GM23338 (cell line): ENCODE results near the gene DNAH9. TPM values are rescaled to one million over a fixed set of nuclear protein-coding genes. Genes with fewer than 3 reads are reported as not detected.

ENCODE experiments used
- ATAC-seq: fragments of 200-7000 bp; cut with Tn5 transposase; 3 replicates; pipeline ENCODE4 v1.9.1; 2020
- DNase-seq: peaks from one replicate; pipeline ENCODE4 v3.0.0-alpha.2; 2015; ENCODE audit warnings: low spot score
- H2AFZ ChIP-seq: fragments of 200-600 bp; sonication (generic); 2 replicates; pipeline ENCODE4 v1.8.0; 2016; ENCODE audit warnings: antibody characterized with exemption, mild to moderate bottlenecking, moderate library complexity
- H3F3A ChIP-seq: fragments of 200-600 bp; sonication (generic); replicated peaks from 2 replicates; pipeline ENCODE4 v1.8.0; 2017; ENCODE audit warnings: antibody characterized with exemption, mixed run types, low read depth
- H3K27ac ChIP-seq: fragments of 200-600 bp; sonication (generic); 2 replicates; pipeline ENCODE4 v1.6.1; 2016; ENCODE audit warnings: low read depth
- H3K27me3 ChIP-seq: fragments of 200-600 bp; sonication (generic); 2 replicates; pipeline ENCODE4 v1.8.0; 2016; ENCODE audit warnings: mild to moderate bottlenecking, mixed run types, moderate library complexity; ENCODE audit not compliant: insufficient read depth
- H3K36me3 ChIP-seq: fragments of 200-600 bp; sonication (generic); 2 replicates; pipeline ENCODE4 v1.8.0; 2016; ENCODE audit warnings: mild to moderate bottlenecking; ENCODE audit not compliant: insufficient read depth
- H3K4me1 ChIP-seq: fragments of 200-600 bp; sonication (generic); 2 replicates; pipeline ENCODE4 v1.8.0; 2016; ENCODE audit warnings: mild to moderate bottlenecking, moderate library complexity; ENCODE audit not compliant: insufficient read depth
- H3K4me2 ChIP-seq: fragments of 200-600 bp; sonication (generic); 2 replicates; pipeline ENCODE4 v1.7.1; 2017; ENCODE audit warnings: mixed run types
- H3K4me3 ChIP-seq: fragments of 200-600 bp; sonication (generic); 2 replicates; pipeline ENCODE4 v1.6.1; 2016; ENCODE audit warnings: mixed run types
- H3K79me2 ChIP-seq: fragments of 200-600 bp; sonication (generic); replicated peaks from 2 replicates; pipeline ENCODE4 v1.8.0; 2017; ENCODE audit warnings: mild to moderate bottlenecking; ENCODE audit not compliant: insufficient read depth
- H3K9me2 ChIP-seq: fragments of 200-600 bp; sonication (generic); 2 replicates; pipeline ENCODE4 v1.8.0; 2017; ENCODE audit not compliant: insufficient read depth
- H4K20me1 ChIP-seq: fragments of 200-600 bp; sonication (generic); replicated peaks from 2 replicates; pipeline ENCODE4 v1.8.0; 2017; ENCODE audit warnings: mild to moderate bottlenecking; ENCODE audit not compliant: insufficient read depth
- H3K27ac Mint-ChIP-seq: 2 replicates; pipeline ENCODE4 v1.8.0; 2020; ENCODE audit warnings: inconsistent platforms, mild to moderate bottlenecking, moderate library complexity, mixed read lengths
- H3K27me3 Mint-ChIP-seq: 3 replicates; pipeline ENCODE4 v1.8.0; 2022; ENCODE audit warnings: low read depth, mild to moderate bottlenecking, moderate library complexity, mixed read lengths, inconsistent platforms; ENCODE audit not compliant: insufficient read depth, poor library complexity
- H3K36me3 Mint-ChIP-seq: 3 replicates; pipeline ENCODE4 v1.8.0; 2021; ENCODE audit warnings: low read depth, mild to moderate bottlenecking, inconsistent platforms, moderate library complexity, mixed read lengths
- H3K4me1 Mint-ChIP-seq: 3 replicates; pipeline ENCODE4 v1.8.0; 2020; ENCODE audit warnings: mild to moderate bottlenecking, inconsistent platforms, mixed read lengths
- H3K4me3 Mint-ChIP-seq: 3 replicates; pipeline ENCODE4 v1.8.0; 2021; ENCODE audit warnings: moderate library complexity, mild to moderate bottlenecking, inconsistent platforms, mixed read lengths
- H3K9me3 Mint-ChIP-seq: 3 replicates; pipeline ENCODE4 v1.8.0; 2020; ENCODE audit warnings: moderate library complexity, mild to moderate bottlenecking, inconsistent platforms, mixed read lengths
- CREB1 ChIP-seq: fragments of 250-450 bp; sonication (Bioruptor Pico); IDR thresholded peaks from 2 replicates; pipeline ENCODE4 v1.5.0; 2020; ENCODE audit warnings: low read depth, mild to moderate bottlenecking, moderate library complexity
- EZH2 ChIP-seq: fragments of 200-600 bp; sonication (generic); IDR thresholded peaks from one replicate; pipeline ENCODE4 v1.8.0; 2017; ENCODE audit warnings: antibody characterized with exemption, mild to moderate bottlenecking, low read depth; ENCODE audit not compliant: unreplicated experiment
- EZH2phosphoT487 ChIP-seq: fragments of 200-600 bp; sonication (generic); IDR thresholded peaks from one replicate; pipeline ENCODE4 v1.8.1; 2018; ENCODE audit warnings: antibody characterized with exemption; ENCODE audit not compliant: unreplicated experiment
- JUNB ChIP-seq: IDR thresholded peaks from one replicate; pipeline ENCODE4 v1.6.1; 2016; ENCODE audit warnings: antibody characterized with exemption; ENCODE audit not compliant: unreplicated experiment
- NANOG ChIP-seq: IDR thresholded peaks from 2 replicates; pipeline ENCODE4 v1.6.1; 2016; ENCODE audit warnings: antibody characterized with exemption, borderline replicate concordance
- POLR2AphosphoS5 ChIP-seq: IDR thresholded peaks from 2 replicates; pipeline ENCODE4 v1.6.1; 2016; ENCODE audit warnings: antibody characterized with exemption, low read depth
- REST ChIP-seq: IDR thresholded peaks from one replicate; pipeline ENCODE4 v1.6.1; 2018; ENCODE audit warnings: antibody characterized with exemption; ENCODE audit not compliant: unreplicated experiment
- STAT1 ChIP-seq: IDR thresholded peaks from one replicate; pipeline ENCODE4 v1.6.1; 2016; ENCODE audit warnings: antibody characterized with exemption; ENCODE audit not compliant: unreplicated experiment
- ZNF114 ChIP-seq: fragments of 250-450 bp; sonication (Bioruptor Pico); IDR thresholded peaks from 2 replicates; pipeline ENCODE4 v1.5.0; 2020; ENCODE audit warnings: mild to moderate bottlenecking, moderate library complexity
- ZNF331 ChIP-seq: fragments of 250-450 bp; sonication (Bioruptor Pico); IDR thresholded peaks from 2 replicates; pipeline ENCODE4 v1.5.0; 2020; ENCODE audit warnings: low read depth, mild to moderate bottlenecking, moderate library complexity
- polyA plus RNA-seq: library from polyadenylated mRNA; unstranded; fragments of >200 nt; fragmentation: Nextera tagmentation; extraction: Ambion mirVana; gene quantifications from 2 replicates; pipeline ENCODE4 v1.2.1, GENCODE V29; 2016
- total RNA-seq: library from RNA; depleted of rRNA; stranded (reverse); fragments of >200 nt; shearing (Covaris generic); gene quantifications from 2 replicates; pipeline ENCODE4 v1.2.3, GENCODE V29; 2014
- TF ChIP-seq, protein P1 (sequence below): fragments of 250-450 bp; sonication (Bioruptor Pico); IDR thresholded peaks from 2 replicates; pipeline ENCODE4 v1.5.0; 2020; ENCODE audit warnings: mild to moderate bottlenecking, moderate library complexity
- TF ChIP-seq, protein P2 (sequence below), 2 experiments: fragments of 200-600 bp in 1 of 2; sonication (generic) in 1 of 2; conservative IDR thresholded peaks; 2 replicates each; pipeline versions ENCODE4 v1.5.1 to v1.6.1; 2016 to 2017; ENCODE audit warnings: antibody characterized with exemption in 2 of 2, low read depth in 2 of 2, mild to moderate bottlenecking in 2 of 2, moderate library complexity in 1 of 2

The DNAH9 gene
- total and polyA plus RNA-seq, 2 experiments from 2014 or later = not detected

DNA sequence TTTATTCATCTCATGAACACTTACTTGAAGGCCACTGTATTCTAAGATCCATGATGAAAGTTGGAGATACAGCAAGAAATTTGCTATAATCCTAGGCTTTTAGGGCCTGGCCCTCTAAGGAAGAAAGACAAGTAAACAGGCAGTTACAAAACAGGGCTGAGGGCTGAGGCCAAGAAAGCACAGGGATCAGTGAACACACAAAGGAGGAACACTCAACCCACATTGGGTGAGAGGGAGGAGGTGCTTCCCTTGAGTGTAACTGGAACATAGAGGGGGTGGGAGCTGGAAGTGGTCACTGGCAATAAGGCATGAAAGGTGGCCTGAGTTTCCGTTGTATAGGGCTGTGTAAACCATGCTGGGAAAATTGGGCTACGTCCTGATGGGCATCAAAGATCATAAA, 286.8 kb downstream of the DNAH9 start (continued):
- TF ChIP-seq, protein P1, sequence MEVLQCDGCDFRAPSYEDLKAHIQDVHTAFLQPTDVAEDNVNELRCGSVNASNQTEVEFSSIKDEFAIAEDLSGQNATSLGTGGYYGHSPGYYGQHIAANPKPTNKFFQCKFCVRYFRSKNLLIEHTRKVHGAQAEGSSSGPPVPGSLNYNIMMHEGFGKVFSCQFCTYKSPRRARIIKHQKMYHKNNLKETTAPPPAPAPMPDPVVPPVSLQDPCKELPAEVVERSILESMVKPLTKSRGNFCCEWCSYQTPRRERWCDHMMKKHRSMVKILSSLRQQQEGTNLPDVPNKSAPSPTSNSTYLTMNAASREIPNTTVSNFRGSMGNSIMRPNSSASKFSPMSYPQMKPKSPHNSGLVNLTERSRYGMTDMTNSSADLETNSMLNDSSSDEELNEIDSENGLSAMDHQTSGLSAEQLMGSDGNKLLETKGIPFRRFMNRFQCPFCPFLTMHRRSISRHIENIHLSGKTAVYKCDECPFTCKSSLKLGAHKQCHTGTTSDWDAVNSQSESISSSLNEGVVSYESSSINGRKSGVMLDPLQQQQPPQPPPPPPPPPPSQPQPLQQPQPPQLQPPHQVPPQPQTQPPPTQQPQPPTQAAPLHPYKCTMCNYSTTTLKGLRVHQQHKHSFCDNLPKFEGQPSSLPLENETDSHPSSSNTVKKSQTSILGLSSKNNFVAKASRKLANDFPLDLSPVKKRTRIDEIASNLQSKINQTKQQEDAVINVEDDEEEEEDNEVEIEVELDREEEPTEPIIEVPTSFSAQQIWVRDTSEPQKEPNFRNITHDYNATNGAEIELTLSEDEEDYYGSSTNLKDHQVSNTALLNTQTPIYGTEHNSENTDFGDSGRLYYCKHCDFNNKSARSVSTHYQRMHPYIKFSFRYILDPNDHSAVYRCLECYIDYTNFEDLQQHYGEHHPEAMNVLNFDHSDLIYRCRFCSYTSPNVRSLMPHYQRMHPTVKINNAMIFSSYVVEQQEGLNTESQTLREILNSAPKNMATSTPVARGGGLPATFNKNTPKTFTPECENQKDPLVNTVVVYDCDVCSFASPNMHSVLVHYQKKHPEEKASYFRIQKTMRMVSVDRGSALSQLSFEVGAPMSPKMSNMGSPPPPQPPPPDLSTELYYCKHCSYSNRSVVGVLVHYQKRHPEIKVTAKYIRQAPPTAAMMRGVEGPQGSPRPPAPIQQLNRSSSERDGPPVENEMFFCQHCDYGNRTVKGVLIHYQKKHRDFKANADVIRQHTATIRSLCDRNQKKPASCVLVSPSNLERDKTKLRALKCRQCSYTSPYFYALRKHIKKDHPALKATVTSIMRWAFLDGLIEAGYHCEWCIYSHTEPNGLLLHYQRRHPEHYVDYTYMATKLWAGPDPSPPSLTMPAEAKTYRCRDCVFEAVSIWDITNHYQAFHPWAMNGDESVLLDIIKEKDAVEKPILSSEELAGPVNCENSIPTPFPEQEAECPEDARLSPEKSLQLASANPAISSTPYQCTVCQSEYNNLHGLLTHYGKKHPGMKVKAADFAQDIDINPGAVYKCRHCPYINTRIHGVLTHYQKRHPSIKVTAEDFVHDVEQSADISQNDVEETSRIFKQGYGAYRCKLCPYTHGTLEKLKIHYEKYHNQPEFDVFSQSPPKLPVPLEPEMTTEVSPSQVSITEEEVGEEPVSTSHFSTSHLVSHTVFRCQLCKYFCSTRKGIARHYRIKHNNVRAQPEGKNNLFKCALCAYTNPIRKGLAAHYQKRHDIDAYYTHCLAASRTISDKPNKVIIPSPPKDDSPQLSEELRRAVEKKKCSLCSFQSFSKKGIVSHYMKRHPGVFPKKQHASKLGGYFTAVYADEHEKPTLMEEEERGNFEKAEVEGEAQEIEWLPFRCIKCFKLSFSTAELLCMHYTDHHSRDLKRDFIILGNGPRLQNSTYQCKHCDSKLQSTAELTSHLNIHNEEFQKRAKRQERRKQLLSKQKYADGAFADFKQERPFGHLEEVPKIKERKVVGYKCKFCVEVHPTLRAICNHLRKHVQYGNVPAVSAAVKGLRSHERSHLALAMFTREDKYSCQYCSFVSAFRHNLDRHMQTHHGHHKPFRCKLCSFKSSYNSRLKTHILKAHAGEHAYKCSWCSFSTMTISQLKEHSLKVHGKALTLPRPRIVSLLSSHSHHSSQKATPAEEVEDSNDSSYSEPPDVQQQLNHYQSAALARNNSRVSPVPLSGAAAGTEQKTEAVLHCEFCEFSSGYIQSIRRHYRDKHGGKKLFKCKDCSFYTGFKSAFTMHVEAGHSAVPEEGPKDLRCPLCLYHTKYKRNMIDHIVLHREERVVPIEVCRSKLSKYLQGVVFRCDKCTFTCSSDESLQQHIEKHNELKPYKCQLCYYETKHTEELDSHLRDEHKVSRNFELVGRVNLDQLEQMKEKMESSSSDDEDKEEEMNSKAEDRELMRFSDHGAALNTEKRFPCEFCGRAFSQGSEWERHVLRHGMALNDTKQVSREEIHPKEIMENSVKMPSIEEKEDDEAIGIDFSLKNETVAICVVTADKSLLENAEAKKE (CRISPR knock-in tag) = no peak
- TF ChIP-seq ZNF114 (no peak), EZH2phosphoT487 (no peak), POLR2AphosphoS5 (no peak), CREB1 (no peak), EZH2 (no peak)
- TF ChIP-seq, protein P2, sequence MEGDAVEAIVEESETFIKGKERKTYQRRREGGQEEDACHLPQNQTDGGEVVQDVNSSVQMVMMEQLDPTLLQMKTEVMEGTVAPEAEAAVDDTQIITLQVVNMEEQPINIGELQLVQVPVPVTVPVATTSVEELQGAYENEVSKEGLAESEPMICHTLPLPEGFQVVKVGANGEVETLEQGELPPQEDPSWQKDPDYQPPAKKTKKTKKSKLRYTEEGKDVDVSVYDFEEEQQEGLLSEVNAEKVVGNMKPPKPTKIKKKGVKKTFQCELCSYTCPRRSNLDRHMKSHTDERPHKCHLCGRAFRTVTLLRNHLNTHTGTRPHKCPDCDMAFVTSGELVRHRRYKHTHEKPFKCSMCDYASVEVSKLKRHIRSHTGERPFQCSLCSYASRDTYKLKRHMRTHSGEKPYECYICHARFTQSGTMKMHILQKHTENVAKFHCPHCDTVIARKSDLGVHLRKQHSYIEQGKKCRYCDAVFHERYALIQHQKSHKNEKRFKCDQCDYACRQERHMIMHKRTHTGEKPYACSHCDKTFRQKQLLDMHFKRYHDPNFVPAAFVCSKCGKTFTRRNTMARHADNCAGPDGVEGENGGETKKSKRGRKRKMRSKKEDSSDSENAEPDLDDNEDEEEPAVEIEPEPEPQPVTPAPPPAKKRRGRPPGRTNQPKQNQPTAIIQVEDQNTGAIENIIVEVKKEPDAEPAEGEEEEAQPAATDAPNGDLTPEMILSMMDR (conservative IDR thresholded peaks at IDR 0.05; ENCODE audit: low read depth in 2 of 2) = no peak

- Histone ChIP-seq H3K79me2 (no peaks in the 10 kb centered on the region), H3K9me2 (no peaks in the 10 kb centered on the region; the same call in 1 of the 2 replicates), H3K4me2 (no peak overlapping the region), H2AFZ (no peak overlapping the region), H3K4me1 (no peaks in the 10 kb centered on the region), H4K20me1 (no peaks in the 10 kb centered on the region), H3K4me3 (no peak overlapping the region), H3K27me3 (no peaks in the 10 kb centered on the region; the same call in 1 of the 2 replicates), H3K27ac (no peak overlapping the region), H3K36me3 (no peaks in the 10 kb centered on the region; the same call in 1 of the 2 replicates), H3F3A (no peaks in the 10 kb centered on the region)
- H3K4me1 Mint-ChIP-seq = no peaks in the 10 kb centered on the region
- peaks cover 2% of the 10 kb centered on the region for H3K27me3 Mint-ChIP-seq
- H3K27ac Mint-ChIP-seq = no peak overlapping the region
- no peak overlapping the region for H3K4me3 Mint-ChIP-seq
- peaks cover 40% of the 10 kb centered on the region for H3K36me3 Mint-ChIP-seq
- DNase-seq (no peak), ATAC-seq (no peak)
- H3K9me3 Mint-ChIP-seq = peaks cover 100% of the 10 kb centered on the region
- TF ChIP-seq NANOG (no peak), REST (no peak), CREB1 (no peak), JUNB (no peak), POLR2AphosphoS5 (no peak), EZH2 (no peak), ZNF331 (CRISPR knock-in tag) (no peak), STAT1 (no peak)
- TF ChIP-seq, protein P2 (conservative IDR thresholded peaks at IDR 0.05; ENCODE audit: low read depth in 2 of 2) = no peak
These were observed 291.0 kb downstream of the DNAH9 start for GRCh38 chr17:11889266-11889665.
